Right lobe of liver (tissue), 6 donors: ENCODE measurements around the gene CHD2. TPM values are rescaled to one million over a fixed set of nuclear protein-coding genes. Genes with fewer than 3 reads are reported as not detected.
A peak's percentile ranks its signal among the peaks of the same experiment; 100 is the strongest.

Experiments
- ATAC-seq, 4 donors: fragments of 200-7000 bp; cut with Tn5 transposase; one replicate each; pipeline ENCODE4 v1.9.1; 2020; ENCODE audit warnings: mild to moderate bottlenecking in 4 of 4, moderate library complexity in 4 of 4
- DNase-seq, 3 donors: peaks; one replicate each; pipeline ENCODE4 v3.0.0-alpha.2; 2020
- H3K27ac ChIP-seq, 3 donors: fragments of 200-600 bp; one replicate each; pipeline ENCODE4 v1.8.0; 2022
- H3K27me3 ChIP-seq, 2 donors: fragments of 200-600 bp; one replicate each; pipeline ENCODE4 v1.8.0; 2022
- H3K36me3 ChIP-seq, 4 donors: fragments of 200-600 bp; sonication (generic) in 1 of 4; one replicate each; pipeline versions ENCODE4 v1.5.1 to v1.8.0; 2017 to 2022; ENCODE audit warnings: control low read depth in 1 of 4
- H3K4me1 ChIP-seq, 4 donors: fragments of 200-600 bp; sonication (generic) in 1 of 4; one replicate each; pipeline versions ENCODE4 v1.5.1 to v1.8.0; 2017 to 2022; ENCODE audit warnings: control low read depth in 1 of 4
- H3K4me3 ChIP-seq, 3 donors: fragments of 200-600 bp; one replicate each; pipeline ENCODE4 v1.8.0; 2022
- H3K9me3 ChIP-seq, 4 donors: fragments of 200-600 bp; sonication (generic) in 1 of 4; one replicate each; pipeline versions ENCODE4 v1.5.1 to v1.8.0; 2017 to 2022; ENCODE audit warnings: control low read depth in 1 of 4
- CTCF ChIP-seq, 4 donors: fragments of 200-600 bp in 3 of 4; fragments of 450-650 bp in 1 of 4; IDR thresholded peaks; one replicate each; pipeline versions ENCODE4 v1.5.1 to v1.8.0; 2016 to 2022; ENCODE audit warnings: antibody characterized with exemption in 4 of 4, mild to moderate bottlenecking in 2 of 4
- POLR2A ChIP-seq: fragments of 450-650 bp; IDR thresholded peaks from one replicate; pipeline ENCODE4 v1.6.1; 2017; ENCODE audit warnings: antibody characterized with exemption, mild to moderate bottlenecking
- WGBS: methylation state at CpG from one replicate; pipeline ENCODE4 v1.1.6; 2018; ENCODE audit warnings: low coverage, low lambda C conversion rate; ENCODE audit not compliant: insufficient coverage; ENCODE audit errors: missing lambda C conversion rate; 5-methylcytosine and 5-hydroxymethylcytosine counted together
- intact Hi-C, 2 donors: fragments of 100-400 bp; cut with DNase I; formaldehyde crosslinking; loops; one replicate each; pipeline versions ENCODE4 v1.11.2 to v1.14.1; 2022
- total RNA-seq, 6 experiments: library from RNA; depleted of rRNA in 2 of 6; stranded (reverse); fragments of >200 nt in 2 of 6; fragmentation: NEBNext Ultra II Directional in 3 of 6; extraction: Animal tissue kit (Norgen Biotek cat#: 25700) in 3 of 6; gene quantifications; one replicate each; pipeline versions ENCODE4 v1.1.0 to v1.2.4, GENCODE V29; 2016 to 2023
- donor health status: DM: no; HTN: yes; CAD: no.
- donor health status: DM: no; HTN: no; CAD: no.
- donor health status: DM: no; HTN: no; CAD: no.
- donor health status: DM: no; HTN: yes; CAD: no.
- donor health status: DM: no; HTN: yes; CAD: no.

CHD2 gene
- total RNA-seq, 6 experiments from 2014 or later: 41.4 to 65.0 (median 56.6) TPM

GRCh38 chr15:92932946-92933649 is 33.0 kb downstream of the CHD2 start:
- 93% methylated on average over 8 of the region's 8 CpGs for WGBS

GRCh38 chr15:92933831-92934230 is 33.7 kb downstream of the CHD2 start:
- ATAC-seq: no peak
- DNase-seq: no peak
- H3K27ac ChIP-seq: peak overlapping the region in 1 of 3 donors; percentile 21
- no peaks in the 10 kb centered on the region for H3K9me3 ChIP-seq
- intact Hi-C loops: no loop called here
- H3K4me3 ChIP-seq: no peak overlapping the region
- TF ChIP-seq POLR2A (no peak), CTCF (IDR thresholded peaks at IDR 0.05) (no peak)
- no peaks in the 10 kb centered on the region for H3K27me3 ChIP-seq
- WGBS: 83% methylated on average over 1 of the region's 1 CpG
- H3K36me3 ChIP-seq: peaks cover 3 to 72% (median 33%) of the 10 kb centered on the region in 4 donors
- H3K4me1 ChIP-seq: peaks cover 0 to 19% (median 0%) of the 10 kb centered on the region in 4 donors

More at GRCh38 chr15:92932946-92933649, 33.0 kb downstream of the CHD2 start:
- no peak overlapping the region for H3K4me3 ChIP-seq
- H3K27ac ChIP-seq: peak overlapping the region in 1 of 3 donors; percentile 21
- ATAC-seq (peak; percentile 36 to 76 (median 54)), DNase-seq (no peak)
- H3K4me1 ChIP-seq: peaks cover 0 to 19% (median 0%) of the 10 kb centered on the region in 4 donors
- H3K27me3 ChIP-seq: no peaks in the 10 kb centered on the region
- H3K9me3 ChIP-seq: no peaks in the 10 kb centered on the region
- TF ChIP-seq POLR2A (no peak), CTCF (IDR thresholded peaks at IDR 0.05) (no peak)
- intact Hi-C loops: no loop called here
- peaks cover 3 to 72% (median 36%) of the 10 kb centered on the region in 4 donors for H3K36me3 ChIP-seq

DNA sequence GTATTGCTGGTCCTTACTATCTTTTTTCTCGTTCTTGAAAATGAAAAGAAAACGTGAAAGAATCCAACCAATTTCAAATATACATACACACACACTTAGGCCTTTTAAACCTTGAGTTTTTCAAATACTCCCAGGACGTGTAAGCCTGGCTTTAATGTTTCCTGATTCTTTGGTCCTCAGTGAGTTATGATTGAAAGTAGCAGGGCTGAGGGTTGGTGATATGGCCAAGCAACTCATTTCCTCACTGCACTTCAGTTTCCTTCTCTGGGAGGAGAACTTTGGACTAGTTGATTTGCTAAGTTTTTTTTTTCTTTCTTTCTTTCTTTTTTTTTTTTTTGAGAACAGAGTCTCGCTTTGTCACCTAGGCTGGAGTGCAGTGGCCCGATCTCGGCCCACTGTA is 34.6 kb downstream of the CHD2 start:
- Histone ChIP-seq H3K9me3 (no peaks in the 10 kb centered on the region), H3K27me3 (no peaks in the 10 kb centered on the region), H3K4me3 (no peak overlapping the region), H3K36me3 (peaks cover 3 to 72% (median 36%) of the 10 kb centered on the region in 4 donors), H3K27ac (no peak overlapping the region), H3K4me1 (peaks cover 0 to 19% (median 0%) of the 10 kb centered on the region in 4 donors)
- DNase-seq (no peak), ATAC-seq (no peak)
- 66% methylated on average over 4 of the region's 6 CpGs for WGBS
- intact Hi-C loops: no loop called here
- TF ChIP-seq POLR2A: no peak
- TF ChIP-seq CTCF (IDR thresholded peaks at IDR 0.05): no peak

DNA sequence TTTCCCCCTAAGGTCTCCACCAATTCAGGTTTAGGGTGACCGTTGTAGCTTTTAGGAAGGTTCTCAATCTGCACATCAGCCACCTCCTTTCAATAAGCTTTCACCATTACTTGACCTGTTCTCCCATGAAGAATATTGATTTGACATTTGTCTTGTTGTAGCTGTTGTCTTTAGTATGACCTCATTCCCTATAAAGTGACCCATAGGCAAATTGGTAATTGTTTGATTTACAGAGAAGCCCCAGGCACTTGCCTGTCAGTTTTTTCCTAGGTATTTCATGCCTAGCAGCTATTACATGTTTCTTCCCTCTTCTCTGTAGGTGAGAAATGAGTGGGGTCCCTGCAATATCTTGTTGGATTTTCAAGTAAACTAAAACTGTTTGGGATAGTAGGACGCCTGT is 36.0 kb downstream of the CHD2 start:
- H3K4me1 ChIP-seq: peaks cover 0 to 19% (median 0%) of the 10 kb centered on the region in 4 donors
- DNase-seq (no peak), ATAC-seq (no peak)
- H3K27me3 ChIP-seq: no peaks in the 10 kb centered on the region
- intact Hi-C loops: no loop called here
- WGBS: 100% methylated on average over 2 of the region's 2 CpGs
- H3K36me3 ChIP-seq: peaks cover 3 to 70% (median 41%) of the 10 kb centered on the region in 4 donors
- no peak overlapping the region for H3K27ac ChIP-seq
- no peak overlapping the region for H3K4me3 ChIP-seq
- TF ChIP-seq POLR2A: no peak
- TF ChIP-seq CTCF (IDR thresholded peaks at IDR 0.05): no peak
- no peaks in the 10 kb centered on the region for H3K9me3 ChIP-seq
